PC-3 (cell line): ENCODE data around the gene LTBP1.

Experiments used
- EZH2 ChIP-seq: fragments of 300-600 bp; sonication (generic); IDR thresholded peaks from one replicate; pipeline ENCODE4 v1.6.1; 2017; ENCODE audit warnings: antibody characterized with exemption, mild to moderate bottlenecking, low read length; ENCODE audit not compliant: unreplicated experiment
- EZH2phosphoT487 ChIP-seq: fragments of 300-600 bp; sonication (generic); IDR thresholded peaks from 2 replicates; pipeline ENCODE4 v1.6.1; 2018; ENCODE audit warnings: mild to moderate bottlenecking, antibody characterized with exemption, low read length, borderline replicate concordance
- TF ChIP-seq, protein P1 (sequence below): fragments of 300-600 bp; sonication (generic); conservative IDR thresholded peaks from 2 replicates; pipeline ENCODE4 v1.5.1; 2017; ENCODE audit warnings: antibody characterized with exemption, low read depth, mild to moderate bottlenecking, low read length

DNA sequence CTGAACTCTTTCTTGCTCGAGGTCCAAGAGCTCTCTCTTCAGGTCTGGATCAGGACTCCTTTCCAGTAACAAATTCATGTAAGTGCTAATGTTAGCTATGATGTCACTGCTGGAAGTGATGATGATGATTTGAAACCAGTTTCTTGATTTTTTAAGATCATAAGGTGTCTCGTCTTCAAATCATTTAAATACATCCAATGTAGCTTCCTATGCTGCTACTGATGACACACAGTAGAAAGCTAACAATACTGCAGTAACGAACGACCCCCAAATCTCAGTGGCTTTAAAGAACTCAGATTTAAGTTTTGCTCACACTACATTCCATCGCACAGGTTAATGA lies 13.0 kb upstream of the LTBP1 start:
- TF ChIP-seq, protein P1, sequence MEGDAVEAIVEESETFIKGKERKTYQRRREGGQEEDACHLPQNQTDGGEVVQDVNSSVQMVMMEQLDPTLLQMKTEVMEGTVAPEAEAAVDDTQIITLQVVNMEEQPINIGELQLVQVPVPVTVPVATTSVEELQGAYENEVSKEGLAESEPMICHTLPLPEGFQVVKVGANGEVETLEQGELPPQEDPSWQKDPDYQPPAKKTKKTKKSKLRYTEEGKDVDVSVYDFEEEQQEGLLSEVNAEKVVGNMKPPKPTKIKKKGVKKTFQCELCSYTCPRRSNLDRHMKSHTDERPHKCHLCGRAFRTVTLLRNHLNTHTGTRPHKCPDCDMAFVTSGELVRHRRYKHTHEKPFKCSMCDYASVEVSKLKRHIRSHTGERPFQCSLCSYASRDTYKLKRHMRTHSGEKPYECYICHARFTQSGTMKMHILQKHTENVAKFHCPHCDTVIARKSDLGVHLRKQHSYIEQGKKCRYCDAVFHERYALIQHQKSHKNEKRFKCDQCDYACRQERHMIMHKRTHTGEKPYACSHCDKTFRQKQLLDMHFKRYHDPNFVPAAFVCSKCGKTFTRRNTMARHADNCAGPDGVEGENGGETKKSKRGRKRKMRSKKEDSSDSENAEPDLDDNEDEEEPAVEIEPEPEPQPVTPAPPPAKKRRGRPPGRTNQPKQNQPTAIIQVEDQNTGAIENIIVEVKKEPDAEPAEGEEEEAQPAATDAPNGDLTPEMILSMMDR, result no peak
- TF ChIP-seq EZH2phosphoT487 (no peak), EZH2 (no peak)
